22Rv1 (cell line): ENCODE measurements around the gene PWWP2B.

Experiments
- ZFX ChIP-seq: fragments of 450-650 bp; IDR thresholded peaks from 2 replicates; pipeline ENCODE4 v1.6.1; 2017; ENCODE audit warnings: antibody characterized with exemption, borderline replicate concordance
- TF ChIP-seq, protein P1 (sequence below): fragments of 450-650 bp; IDR thresholded peaks from 2 replicates; pipeline ENCODE4 v1.5.1; 2017; ENCODE audit warnings: mild to moderate bottlenecking

DNA sequence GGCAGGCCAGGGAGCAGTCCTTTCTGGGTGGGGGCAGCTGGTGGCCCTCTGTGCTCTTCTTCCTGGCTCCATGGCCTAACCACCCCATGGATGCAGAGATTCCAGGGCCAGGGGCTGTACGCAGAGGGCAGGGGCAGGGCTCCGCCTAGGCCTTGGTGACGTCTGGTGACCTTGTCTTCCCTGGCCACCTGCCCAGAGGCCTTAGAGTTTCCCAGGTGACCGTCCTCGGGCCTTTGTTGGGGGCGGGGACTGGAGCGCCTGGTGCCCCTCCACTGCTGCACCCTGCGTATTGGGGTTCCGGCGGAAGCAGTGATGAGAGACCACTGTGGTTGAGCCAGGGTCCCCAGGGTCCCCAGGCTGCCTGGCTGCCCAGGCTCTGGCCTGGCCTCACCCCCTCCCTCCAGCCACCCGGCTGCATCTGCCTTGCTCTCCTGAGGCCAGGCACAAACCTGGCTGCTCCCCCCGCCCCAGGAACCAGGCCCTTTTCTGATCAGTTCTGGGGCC is 10.3 kb downstream of the PWWP2B start:
- TF ChIP-seq, protein P1, sequence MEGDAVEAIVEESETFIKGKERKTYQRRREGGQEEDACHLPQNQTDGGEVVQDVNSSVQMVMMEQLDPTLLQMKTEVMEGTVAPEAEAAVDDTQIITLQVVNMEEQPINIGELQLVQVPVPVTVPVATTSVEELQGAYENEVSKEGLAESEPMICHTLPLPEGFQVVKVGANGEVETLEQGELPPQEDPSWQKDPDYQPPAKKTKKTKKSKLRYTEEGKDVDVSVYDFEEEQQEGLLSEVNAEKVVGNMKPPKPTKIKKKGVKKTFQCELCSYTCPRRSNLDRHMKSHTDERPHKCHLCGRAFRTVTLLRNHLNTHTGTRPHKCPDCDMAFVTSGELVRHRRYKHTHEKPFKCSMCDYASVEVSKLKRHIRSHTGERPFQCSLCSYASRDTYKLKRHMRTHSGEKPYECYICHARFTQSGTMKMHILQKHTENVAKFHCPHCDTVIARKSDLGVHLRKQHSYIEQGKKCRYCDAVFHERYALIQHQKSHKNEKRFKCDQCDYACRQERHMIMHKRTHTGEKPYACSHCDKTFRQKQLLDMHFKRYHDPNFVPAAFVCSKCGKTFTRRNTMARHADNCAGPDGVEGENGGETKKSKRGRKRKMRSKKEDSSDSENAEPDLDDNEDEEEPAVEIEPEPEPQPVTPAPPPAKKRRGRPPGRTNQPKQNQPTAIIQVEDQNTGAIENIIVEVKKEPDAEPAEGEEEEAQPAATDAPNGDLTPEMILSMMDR = no peak
- TF ChIP-seq ZFX = no peak
